HFFc6 (cell line): ENCODE data around the gene CRIP1. TPM values are rescaled to one million over a fixed set of nuclear protein-coding genes. Genes with fewer than 3 reads are reported as not detected.

Source experiments
- DNase-seq: peaks from one replicate; pipeline ENCODE4 v3.0.0-alpha.2; 2018
- H3K27ac Mint-ChIP-seq: 2 replicates; pipeline ENCODE4 v1.8.0; 2020; ENCODE audit warnings: mild to moderate bottlenecking, mixed read lengths
- H3K27me3 Mint-ChIP-seq: 2 replicates; pipeline ENCODE4 v1.8.0; 2021; ENCODE audit warnings: mild to moderate bottlenecking, moderate library complexity, mixed read lengths; ENCODE audit not compliant: insufficient read depth
- H3K36me3 Mint-ChIP-seq: 2 replicates; pipeline ENCODE4 v1.8.0; 2021; ENCODE audit warnings: low read depth, mixed read lengths
- H3K4me1 Mint-ChIP-seq: 2 replicates; pipeline ENCODE4 v1.8.0; 2020; ENCODE audit warnings: low read depth, mixed read lengths
- H3K4me3 Mint-ChIP-seq: 2 replicates; pipeline ENCODE4 v1.8.0; 2020; ENCODE audit warnings: mild to moderate bottlenecking, moderate library complexity, mixed read lengths
- H3K9me3 Mint-ChIP-seq: 2 replicates; pipeline ENCODE4 v1.8.0; 2020; ENCODE audit warnings: mild to moderate bottlenecking, mixed read lengths
- total RNA-seq, 6 experiments: library from RNA; stranded (reverse); fragmentation: NEBNext Ultra II Directional; extraction: Animal tissue kit (Norgen Biotek cat#: 25700); gene quantifications; 2 replicates in 1 of 6; 3 replicates in 5 of 6; pipeline ENCODE4 v1.2.3, GENCODE V29; 2021
- TF ChIP-seq, protein P1 (sequence below): fragments of 200-600 bp; sonication (generic); IDR thresholded peaks from 2 replicates; pipeline ENCODE4 v1.5.0; 2021; ENCODE audit warnings: antibody characterized with exemption, mild to moderate bottlenecking

CRIP1 gene
- total RNA-seq, 6 experiments from 2014 or later, result 4.8 to 55.2 (median 42.3) TPM

DNA sequence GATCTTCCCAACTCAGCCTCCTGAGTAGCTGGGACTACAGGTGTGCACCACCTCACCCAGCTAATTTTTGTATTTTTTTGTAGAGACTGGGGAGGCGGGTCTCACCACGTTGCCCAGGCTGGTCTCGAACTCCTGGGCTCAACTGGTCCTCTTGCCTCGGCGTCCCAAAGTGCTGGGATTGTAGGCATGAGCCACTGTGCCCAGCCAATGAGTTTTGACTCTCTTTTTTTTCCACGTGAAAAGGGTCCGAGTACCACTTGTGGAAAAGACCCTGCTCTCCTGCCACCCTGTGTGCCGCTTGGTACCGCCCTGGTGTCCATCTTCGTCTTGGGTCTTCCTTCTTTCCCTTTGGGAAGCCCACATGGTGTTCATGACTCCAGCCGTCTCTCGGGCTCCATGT is 21.9 kb downstream of the CRIP1 start:
- TF ChIP-seq, protein P1, sequence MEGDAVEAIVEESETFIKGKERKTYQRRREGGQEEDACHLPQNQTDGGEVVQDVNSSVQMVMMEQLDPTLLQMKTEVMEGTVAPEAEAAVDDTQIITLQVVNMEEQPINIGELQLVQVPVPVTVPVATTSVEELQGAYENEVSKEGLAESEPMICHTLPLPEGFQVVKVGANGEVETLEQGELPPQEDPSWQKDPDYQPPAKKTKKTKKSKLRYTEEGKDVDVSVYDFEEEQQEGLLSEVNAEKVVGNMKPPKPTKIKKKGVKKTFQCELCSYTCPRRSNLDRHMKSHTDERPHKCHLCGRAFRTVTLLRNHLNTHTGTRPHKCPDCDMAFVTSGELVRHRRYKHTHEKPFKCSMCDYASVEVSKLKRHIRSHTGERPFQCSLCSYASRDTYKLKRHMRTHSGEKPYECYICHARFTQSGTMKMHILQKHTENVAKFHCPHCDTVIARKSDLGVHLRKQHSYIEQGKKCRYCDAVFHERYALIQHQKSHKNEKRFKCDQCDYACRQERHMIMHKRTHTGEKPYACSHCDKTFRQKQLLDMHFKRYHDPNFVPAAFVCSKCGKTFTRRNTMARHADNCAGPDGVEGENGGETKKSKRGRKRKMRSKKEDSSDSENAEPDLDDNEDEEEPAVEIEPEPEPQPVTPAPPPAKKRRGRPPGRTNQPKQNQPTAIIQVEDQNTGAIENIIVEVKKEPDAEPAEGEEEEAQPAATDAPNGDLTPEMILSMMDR, result no peak
- H3K27ac Mint-ChIP-seq, result no peak overlapping the region
- H3K36me3 Mint-ChIP-seq, result no peaks in the 10 kb centered on the region
- no peak for DNase-seq
- H3K27me3 Mint-ChIP-seq, result peaks cover 28% of the 10 kb centered on the region
- H3K9me3 Mint-ChIP-seq, result no peaks in the 10 kb centered on the region
- H3K4me3 Mint-ChIP-seq, result no peak overlapping the region
- no peaks in the 10 kb centered on the region for H3K4me1 Mint-ChIP-seq

GRCh38 chr14:105517096-105517495 is 30.4 kb downstream of the CRIP1 start:
- DNase-seq, result no peak
- TF ChIP-seq, protein P1, result no peak
- no peak overlapping the region for H3K4me3 Mint-ChIP-seq
- H3K9me3 Mint-ChIP-seq, result no peaks in the 10 kb centered on the region; the same call in 1 of the 2 replicates
- no peaks in the 10 kb centered on the region; the same call in 1 of the 2 replicates for H3K36me3 Mint-ChIP-seq
- H3K4me1 Mint-ChIP-seq, result no peaks in the 10 kb centered on the region
- H3K27ac Mint-ChIP-seq, result no peak overlapping the region
- peaks cover 33% of the 10 kb centered on the region for H3K27me3 Mint-ChIP-seq

DNA sequence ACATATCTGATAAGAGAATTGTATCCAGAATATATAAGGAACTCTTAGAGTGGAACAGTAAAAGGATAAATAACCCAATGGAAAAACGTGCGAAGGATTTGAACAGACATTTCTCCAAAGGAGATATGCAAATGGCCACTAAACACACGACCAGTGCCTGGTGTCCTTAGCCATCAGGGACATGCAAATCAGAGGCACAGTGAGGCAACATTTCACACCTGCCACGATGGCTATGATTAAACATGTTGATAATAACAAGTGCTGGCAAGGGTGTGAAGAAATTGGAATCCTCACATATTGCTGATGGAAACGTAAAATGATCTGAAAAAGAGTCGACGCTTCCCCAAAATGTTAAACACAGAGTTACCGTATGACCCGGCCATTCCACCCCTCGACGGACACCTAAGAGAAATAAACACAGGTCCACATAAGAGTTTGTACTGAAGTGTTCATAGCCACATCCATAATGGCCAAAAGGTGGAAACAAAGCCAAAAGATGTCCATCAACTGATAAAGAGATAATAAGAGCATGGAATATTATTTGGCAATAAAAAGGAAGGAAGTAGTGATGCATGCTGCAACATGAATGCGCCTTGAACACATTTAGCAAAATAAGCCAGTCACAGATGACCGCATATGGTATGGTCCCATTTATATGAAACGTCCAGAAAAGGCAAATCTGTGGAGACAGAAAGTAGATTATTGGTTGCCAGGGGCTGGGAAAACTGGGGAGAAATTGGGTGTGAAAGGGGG is 33.4 kb downstream of the CRIP1 start:
- Mint-ChIP-seq H3K36me3 (no peaks in the 10 kb centered on the region; the same call in 1 of the 2 replicates), H3K27ac (no peak overlapping the region), H3K4me1 (no peaks in the 10 kb centered on the region), H3K27me3 (peaks cover 22% of the 10 kb centered on the region), H3K4me3 (no peak overlapping the region), H3K9me3 (no peaks in the 10 kb centered on the region; the same call in 1 of the 2 replicates)
- DNase-seq, result no peak
- TF ChIP-seq, protein P1, result no peak

GRCh38 chr14:105525326-105525725 is 38.6 kb downstream of the CRIP1 start:
- no peaks in the 10 kb centered on the region for H3K4me1 Mint-ChIP-seq
- no peak for DNase-seq
- H3K9me3 Mint-ChIP-seq, result no peaks in the 10 kb centered on the region
- no peaks in the 10 kb centered on the region for H3K36me3 Mint-ChIP-seq
- H3K4me3 Mint-ChIP-seq, result peak overlapping the region; percentile 73; the same call in 1 of the 2 replicates
- H3K27ac Mint-ChIP-seq, result no peak overlapping the region
- TF ChIP-seq, protein P1, result no peak
- H3K27me3 Mint-ChIP-seq, result peaks cover 6% of the 10 kb centered on the region

- Mint-ChIP-seq H3K27ac (no peak within 1 kb of the TSS), H3K4me3 (peak within 1 kb of the TSS; percentile 75), H3K4me1 (no peaks in the 10 kb centered on the region), H3K9me3 (no peaks in the 10 kb centered on the region), H3K27me3 (peaks cover 5% of the 10 kb centered on the region; the same call in 1 of the 2 replicates), H3K36me3 (no peaks in the 10 kb centered on the region)
- DNase-seq, result no peak
- TF ChIP-seq, protein P1, result peak; percentile 9; the same call in 1 of the 2 replicates
Observed at GRCh38 chr14:105525861-105526775, 39.4 kb downstream of the CRIP1 start, which contains the start of gene TMEM121. TSS of gene TMEM121 (plus strand) at chr14:105526583. CDS start at chr14:105528835, 2,252 bp downstream.
